ENCODE measurements around the gene IMMP2L. TPM values are rescaled to one million over a fixed set of nuclear protein-coding genes. Genes with fewer than 3 reads are reported as not detected.

Gene IMMP2L
- total RNA-seq, 4 donors from 2014 or later = 8.3 to 19.2 (median 17.8) TPM

DNA sequence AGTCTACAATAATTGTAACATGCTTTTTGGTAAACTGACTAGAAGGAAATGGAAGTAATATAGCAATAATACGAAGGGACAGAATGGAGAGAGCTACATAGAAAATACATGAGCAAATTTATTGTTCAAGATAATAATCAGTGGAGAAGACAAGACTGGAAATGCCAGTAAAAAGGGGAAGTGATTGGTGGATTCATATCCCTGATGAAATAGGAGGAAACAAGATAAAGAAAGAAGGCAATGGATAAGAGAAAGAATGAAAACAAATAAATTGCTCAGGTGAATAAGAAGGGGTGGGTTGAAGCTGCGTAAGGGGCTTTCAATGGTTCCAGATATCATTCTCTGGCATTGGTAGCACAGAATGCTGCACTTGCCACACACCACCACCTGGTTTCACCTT, 335.5 kb downstream of the IMMP2L start:
- Histone ChIP-seq H3K4me1 (peaks cover 9 to 25% of the 10 kb centered on the region in 2 donors), H3K36me3 (no peaks in the 10 kb centered on the region), H3K4me3 (no peak overlapping the region), H3K9me3 (no peaks in the 10 kb centered on the region), H3K27me3 (no peaks in the 10 kb centered on the region), H3K27ac (no peak overlapping the region)
- intact Hi-C loops (cut with DNase I; ENCODE audit: low total_unique reads) = no loop called here
- DNase-seq (no peak), ATAC-seq (no peak)
- TF ChIP-seq, protein P1, sequence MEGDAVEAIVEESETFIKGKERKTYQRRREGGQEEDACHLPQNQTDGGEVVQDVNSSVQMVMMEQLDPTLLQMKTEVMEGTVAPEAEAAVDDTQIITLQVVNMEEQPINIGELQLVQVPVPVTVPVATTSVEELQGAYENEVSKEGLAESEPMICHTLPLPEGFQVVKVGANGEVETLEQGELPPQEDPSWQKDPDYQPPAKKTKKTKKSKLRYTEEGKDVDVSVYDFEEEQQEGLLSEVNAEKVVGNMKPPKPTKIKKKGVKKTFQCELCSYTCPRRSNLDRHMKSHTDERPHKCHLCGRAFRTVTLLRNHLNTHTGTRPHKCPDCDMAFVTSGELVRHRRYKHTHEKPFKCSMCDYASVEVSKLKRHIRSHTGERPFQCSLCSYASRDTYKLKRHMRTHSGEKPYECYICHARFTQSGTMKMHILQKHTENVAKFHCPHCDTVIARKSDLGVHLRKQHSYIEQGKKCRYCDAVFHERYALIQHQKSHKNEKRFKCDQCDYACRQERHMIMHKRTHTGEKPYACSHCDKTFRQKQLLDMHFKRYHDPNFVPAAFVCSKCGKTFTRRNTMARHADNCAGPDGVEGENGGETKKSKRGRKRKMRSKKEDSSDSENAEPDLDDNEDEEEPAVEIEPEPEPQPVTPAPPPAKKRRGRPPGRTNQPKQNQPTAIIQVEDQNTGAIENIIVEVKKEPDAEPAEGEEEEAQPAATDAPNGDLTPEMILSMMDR (IDR thresholded peaks at IDR 0.05 in 4 of 5, conservative IDR thresholded peaks at IDR 0.05 in 1 of 5) = no peak
- no peak for TF ChIP-seq POLR2A (IDR thresholded peaks at IDR 0.05)
- in situ Hi-C loops (cut with MboI; ENCODE audit: low sequenced_read_pairs in 4 of 4) = no loop called here

DNA sequence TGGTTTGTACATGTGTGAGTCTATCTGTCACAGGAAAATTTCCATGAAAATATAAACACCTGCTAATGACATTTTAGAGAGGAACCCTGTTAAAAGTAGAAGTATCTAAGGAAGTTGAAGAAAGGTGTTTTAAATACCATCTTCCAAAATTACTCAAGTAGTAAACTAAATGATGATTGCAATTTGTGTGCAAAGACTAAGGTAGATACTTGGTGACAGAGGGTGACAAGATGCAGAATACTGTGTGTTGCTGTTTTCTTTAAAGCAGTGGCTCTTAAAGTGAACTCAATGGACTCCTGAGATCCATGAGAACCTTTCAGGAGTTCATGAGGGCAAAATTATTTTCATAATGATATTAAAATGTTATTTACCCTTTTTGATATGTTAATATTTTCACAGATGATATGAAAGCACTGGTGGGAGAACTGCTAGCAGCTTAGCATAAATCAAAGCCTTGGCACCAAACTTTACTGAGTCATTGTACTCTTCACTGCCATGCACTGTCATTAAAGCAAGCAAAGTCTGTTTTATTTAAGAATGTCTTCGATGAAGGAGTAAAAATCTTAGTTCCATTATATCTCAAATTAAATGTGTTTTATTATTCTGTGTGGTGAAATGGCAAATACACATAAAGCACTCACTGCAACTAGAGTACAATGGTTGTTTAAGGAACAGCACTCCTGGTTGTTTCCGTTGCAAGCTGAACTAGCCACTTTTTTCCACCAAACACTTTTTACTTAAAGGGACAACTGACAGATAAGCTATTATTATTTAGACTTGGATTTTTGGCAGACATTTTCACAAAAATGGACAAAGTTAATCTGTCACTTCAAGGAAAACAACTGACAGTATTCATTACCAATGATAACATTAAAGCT, 337.7 kb downstream of the IMMP2L start:
- in situ Hi-C loops (cut with MboI; ENCODE audit: low sequenced_read_pairs in 4 of 4) = no loop called here

DNA sequence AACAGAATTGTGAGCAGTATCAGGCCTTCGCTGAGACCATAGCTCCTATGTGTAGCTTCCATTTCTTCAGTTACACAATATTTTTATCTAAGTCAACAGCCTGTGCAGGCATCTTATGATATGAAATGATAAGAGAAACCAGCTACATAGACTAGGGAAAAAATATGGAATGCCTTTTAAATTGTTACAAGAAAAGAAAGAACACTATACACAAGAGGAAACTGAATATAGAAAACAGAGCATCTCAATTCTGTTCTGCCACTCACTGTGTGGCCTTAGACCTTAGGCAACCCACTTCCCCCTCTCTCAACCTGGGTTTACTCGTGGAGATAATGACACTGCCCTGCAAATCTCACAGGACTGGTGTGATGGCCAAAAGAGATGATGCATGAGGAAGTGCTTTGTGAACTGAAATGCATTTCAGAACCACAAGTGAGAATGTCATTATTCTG, 338.5 kb downstream of the IMMP2L start:
- intact Hi-C loops (cut with DNase I; ENCODE audit: low total_unique reads) (no loop called here), in situ Hi-C loops (cut with MboI; ENCODE audit: low sequenced_read_pairs in 4 of 4) (no loop called here)

More for the DNA sequence above, 337.7 kb downstream of the IMMP2L start:
- H3K27me3 ChIP-seq = no peaks in the 10 kb centered on the region
- no peak overlapping the region for H3K4me3 ChIP-seq
- TF ChIP-seq, protein P1 (IDR thresholded peaks at IDR 0.05 in 4 of 5, conservative IDR thresholded peaks at IDR 0.05 in 1 of 5) = no peak
- no peak for TF ChIP-seq POLR2A (IDR thresholded peaks at IDR 0.05)
- ATAC-seq (peak in 1 of 2 donors; percentile 66), DNase-seq (no peak)
- peak overlapping the region in 1 of 4 donors; percentile 1 for H3K27ac ChIP-seq
- intact Hi-C loops (cut with DNase I; ENCODE audit: low total_unique reads) = no loop called here
- no peaks in the 10 kb centered on the region for H3K9me3 ChIP-seq
- peaks cover 9 to 25% of the 10 kb centered on the region in 2 donors for H3K4me1 ChIP-seq
- H3K36me3 ChIP-seq = no peaks in the 10 kb centered on the region

DNA sequence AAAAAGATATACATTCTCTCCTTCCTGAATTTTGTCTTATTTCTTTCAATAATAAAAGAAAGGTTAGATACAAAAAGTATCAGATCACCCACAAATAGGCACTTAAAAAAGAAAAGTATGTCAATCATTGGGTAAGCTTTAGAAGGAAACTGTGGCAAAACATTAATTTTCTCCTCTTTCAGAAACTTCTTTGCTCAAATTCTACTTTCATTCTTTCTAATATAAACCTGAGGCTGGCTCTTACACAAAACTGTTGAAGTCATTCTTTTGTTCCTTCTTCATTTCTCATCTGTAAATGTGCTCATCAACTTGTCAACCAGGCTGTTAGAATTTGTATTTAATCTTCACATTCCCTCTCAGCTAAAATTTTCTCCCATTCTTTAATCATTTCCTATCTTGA, 346.7 kb downstream of the IMMP2L start:
- H3K4me1 ChIP-seq = no peaks in the 10 kb centered on the region
- H3K27ac ChIP-seq = no peak overlapping the region
- intact Hi-C loops (cut with DNase I; ENCODE audit: low total_unique reads) = no loop called here
- no peaks in the 10 kb centered on the region for H3K27me3 ChIP-seq
- TF ChIP-seq, protein P1 (IDR thresholded peaks at IDR 0.05 in 4 of 5, conservative IDR thresholded peaks at IDR 0.05 in 1 of 5) = no peak
- TF ChIP-seq POLR2A (IDR thresholded peaks at IDR 0.05) = no peak
- no peaks in the 10 kb centered on the region for H3K36me3 ChIP-seq
- in situ Hi-C loops (cut with MboI; ENCODE audit: low sequenced_read_pairs in 4 of 4) = no loop called here
- ATAC-seq (no peak), DNase-seq (no peak)
- H3K4me3 ChIP-seq = no peak overlapping the region
- no peaks in the 10 kb centered on the region for H3K9me3 ChIP-seq

More for the DNA sequence above, 338.5 kb downstream of the IMMP2L start:
- H3K36me3 ChIP-seq = no peaks in the 10 kb centered on the region
- TF ChIP-seq POLR2A (IDR thresholded peaks at IDR 0.05) = no peak
- TF ChIP-seq, protein P1 (IDR thresholded peaks at IDR 0.05 in 4 of 5, conservative IDR thresholded peaks at IDR 0.05 in 1 of 5) = no peak
- no peaks in the 10 kb centered on the region for H3K27me3 ChIP-seq
- ATAC-seq (peak in 1 of 2 donors; percentile 37), DNase-seq (no peak)
- H3K9me3 ChIP-seq = no peaks in the 10 kb centered on the region
- peaks cover 9 to 25% of the 10 kb centered on the region in 2 donors for H3K4me1 ChIP-seq
- no peak overlapping the region for H3K27ac ChIP-seq
- no peak overlapping the region for H3K4me3 ChIP-seq

Data from gastrocnemius medialis (tissue), 4 donors.